Measurements from ENCODE around the gene PCSK4. TPM values are rescaled to one million over a fixed set of nuclear protein-coding genes. Genes with fewer than 3 reads are reported as not detected.

PCSK4 gene
- total and polyA plus RNA-seq, 9 of the 15 experiments (the other 6 are each of a cell fraction or from before 2014, with no cell fraction given), result 0.01 to 9.1 (median 2.1) TPM; not detected in 1

- TF ChIP-seq ZBTB34 (CRISPR knock-in tag; IDR thresholded peaks at IDR 0.05) (no peak), CBX3 (IDR thresholded peaks at IDR 0.05; ENCODE audit: borderline replicate concordance in 1 of 2, low read length in 2 of 2) (peak in 1 of 2 experiments; percentile 75; a peak in 1 of 3 replicates), PRPF4 (IDR thresholded peaks at IDR 0.05; ENCODE audit: insufficient read depth, low read depth, low read length, poor library complexity, severe bottlenecking) (no peak), ZNF507 (tag; conservative IDR thresholded peaks at IDR 0.05) (no peak), ZNF431 (CRISPR knock-in tag; IDR thresholded peaks at IDR 0.05) (no peak), RFX7 (CRISPR knock-in tag; IDR thresholded peaks at IDR 0.05) (no peak), POLR2H (tag; IDR thresholded peaks at IDR 0.05; ENCODE audit: low read depth) (no peak), ZNF277 (CRISPR knock-in tag; IDR thresholded peaks at IDR 0.05; ENCODE audit: borderline replicate concordance) (no peak), ZNF766 (CRISPR knock-in tag; conservative IDR thresholded peaks at IDR 0.05) (no peak), SREBF2 (CRISPR knock-in tag; IDR thresholded peaks at IDR 0.05) (no peak), ZC3H8 (IDR thresholded peaks at IDR 0.05) (no peak), NUFIP1 (IDR thresholded peaks at IDR 0.05; ENCODE audit: partially characterized antibody) (no peak), MBD2 (IDR thresholded peaks at IDR 0.05; ENCODE audit: borderline replicate concordance, low read depth) (no peak), SMARCB1 (IDR thresholded peaks at IDR 0.05; ENCODE audit: insufficient read length, low read depth) (no peak), CREBBP (IDR thresholded peaks at IDR 0.05; ENCODE audit: low read depth, low read length) (no peak), CLOCK (CRISPR knock-in tag; IDR thresholded peaks at IDR 0.05; ENCODE audit: borderline replicate concordance) (no peak), DACH1 (IDR thresholded peaks at IDR 0.05; ENCODE audit: partially characterized antibody) (no peak), SAP30 (IDR thresholded peaks at IDR 0.05; ENCODE audit: borderline replicate concordance, insufficient read depth, low read depth, low read length, poor library complexity, severe bottlenecking) (no peak), SMARCE1 (IDR thresholded peaks at IDR 0.05) (peak; percentile 55; the same call in 1 of the 2 replicates), LEF1 (IDR thresholded peaks at IDR 0.05) (no peak)
- TF ChIP-seq, protein P1, sequence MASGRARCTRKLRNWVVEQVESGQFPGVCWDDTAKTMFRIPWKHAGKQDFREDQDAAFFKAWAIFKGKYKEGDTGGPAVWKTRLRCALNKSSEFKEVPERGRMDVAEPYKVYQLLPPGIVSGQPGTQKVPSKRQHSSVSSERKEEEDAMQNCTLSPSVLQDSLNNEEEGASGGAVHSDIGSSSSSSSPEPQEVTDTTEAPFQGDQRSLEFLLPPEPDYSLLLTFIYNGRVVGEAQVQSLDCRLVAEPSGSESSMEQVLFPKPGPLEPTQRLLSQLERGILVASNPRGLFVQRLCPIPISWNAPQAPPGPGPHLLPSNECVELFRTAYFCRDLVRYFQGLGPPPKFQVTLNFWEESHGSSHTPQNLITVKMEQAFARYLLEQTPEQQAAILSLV (tag; IDR thresholded peaks at IDR 0.05), result no peak
These were observed 23.5 kb upstream of the PCSK4 start (continued) for GRCh38 chr19:1513499-1514294.
